Thyroid gland (tissue), 4 donors: ENCODE results near the gene ACAP3. TPM values are rescaled to one million over a fixed set of nuclear protein-coding genes. Genes with fewer than 3 reads are reported as not detected.

Experiments used
- DNase-seq, 2 donors: peaks; one replicate each; pipeline ENCODE4 v3.0.0-alpha.2; 2019
- H3K27ac ChIP-seq, 3 donors: fragments of 200-600 bp; sonication (generic); 1 replicate in 2 of 3; 2 replicates in 1 of 3; pipeline ENCODE4 v1.5.1; 2016 to 2019; ENCODE audit warnings: mild to moderate bottlenecking in 1 of 3, moderate library complexity in 1 of 3
- H3K27me3 ChIP-seq: fragments of 200-600 bp; sonication (generic); one replicate; pipeline ENCODE4 v1.5.1; 2019
- H3K36me3 ChIP-seq, 2 donors: fragments of 200-600 bp; sonication (generic); one replicate each; pipeline ENCODE4 v1.5.1; 2016 to 2019
- H3K4me1 ChIP-seq, 2 donors: fragments of 200-600 bp; sonication (generic); one replicate each; pipeline ENCODE4 v1.5.1; 2017 to 2019
- H3K4me3 ChIP-seq, 3 donors: fragments of 200-600 bp; sonication (generic); replicated peaks in 1 of 3; 1 replicate in 2 of 3; 2 replicates in 1 of 3; pipeline ENCODE4 v1.5.1; 2016; ENCODE audit warnings: mild to moderate bottlenecking in 1 of 3
- H3K9me3 ChIP-seq: fragments of 200-600 bp; sonication (generic); one replicate; pipeline ENCODE4 v1.5.1; 2017
- CTCF ChIP-seq, 6 experiments: fragments of 200-600 bp in 3 of 6; fragments of 450-650 bp in 3 of 6; sonication (generic) in 3 of 6; IDR thresholded peaks; one replicate each; pipeline ENCODE4 v1.5.1; 2016 to 2019; ENCODE audit warnings: antibody characterized with exemption in 6 of 6, mild to moderate bottlenecking in 2 of 6, inconsistent platforms in 1 of 6, moderate library complexity in 1 of 6
- POLR2A ChIP-seq, 2 donors: fragments of 450-650 bp; IDR thresholded peaks; one replicate each; pipeline ENCODE4 v1.6.1; 2017; ENCODE audit warnings: antibody characterized with exemption in 2 of 2, mild to moderate bottlenecking in 2 of 2, moderate library complexity in 1 of 2
- WGBS, 2 donors: methylation state at CpG; one replicate each; pipeline ENCODE4 v1.1.5; 2017; 5-methylcytosine and 5-hydroxymethylcytosine counted together
- intact Hi-C: fragments of 100-400 bp; cut with DNase I; formaldehyde crosslinking; loops from one replicate; pipeline ENCODE4 v1.15.1; 2023
- total RNA-seq, 4 donors: library from RNA; depleted of rRNA; stranded (reverse); fragments of >200 nt; gene quantifications; one replicate each; pipeline ENCODE4 v1.2.3, GENCODE V29; 2016

The ACAP3 gene
- total RNA-seq, 4 donors from 2014 or later = 31.6 to 51.2 (median 42.1) TPM

GRCh38 chr1:1340791-1341548, 33.2 kb upstream of the ACAP3 start:
- TF ChIP-seq CTCF (IDR thresholded peaks at IDR 0.05) = no peak
- H3K4me3 ChIP-seq = no peak overlapping the region
- DNase-seq = no peak
- 93% methylated on average over 36 of the region's 36 CpGs for WGBS, 2 donors
- no peaks in the 10 kb centered on the region for H3K27me3 ChIP-seq
- intact Hi-C loops = no loop called here
- peaks cover 10 to 43% of the 10 kb centered on the region in 2 donors for H3K36me3 ChIP-seq
- no peaks in the 10 kb centered on the region for H3K9me3 ChIP-seq
- peaks cover 5 to 16% of the 10 kb centered on the region in 2 donors for H3K4me1 ChIP-seq
- H3K27ac ChIP-seq = no peak overlapping the region

- no peaks in the 10 kb centered on the region for H3K27me3 ChIP-seq
- no peaks in the 10 kb centered on the region for H3K9me3 ChIP-seq
- H3K4me3 ChIP-seq = no peak overlapping the region
- WGBS, 2 donors = 93 to 95% methylated on average over 14 to 22 of the region's 23 CpGs
- intact Hi-C loops = no loop called here
- no peak for DNase-seq
- H3K27ac ChIP-seq = no peak overlapping the region
- peaks cover under 1 to 8% of the 10 kb centered on the region in 2 donors for H3K4me1 ChIP-seq
- no peak for TF ChIP-seq CTCF (IDR thresholded peaks at IDR 0.05)
- TF ChIP-seq POLR2A (IDR thresholded peaks at IDR 0.05) = no peak
- peaks cover 10 to 43% of the 10 kb centered on the region in 2 donors for H3K36me3 ChIP-seq
Measured at GRCh38 chr1:1340185-1340584, 32.5 kb upstream of the ACAP3 start.

- Histone ChIP-seq H3K4me1 (no peaks in the 10 kb centered on the region), H3K36me3 (peaks cover 10 to 43% of the 10 kb centered on the region in 2 donors), H3K27me3 (no peaks in the 10 kb centered on the region), H3K4me3 (no peak overlapping the region), H3K27ac (no peak overlapping the region), H3K9me3 (no peaks in the 10 kb centered on the region)
- DNase-seq = no peak
- intact Hi-C loops = no loop called here
- 94 to 96% methylated on average over 28 to 30 of the region's 36 CpGs for WGBS, 2 donors
- TF ChIP-seq POLR2A (IDR thresholded peaks at IDR 0.05) (no peak), CTCF (IDR thresholded peaks at IDR 0.05) (no peak)
Measured at GRCh38 chr1:1338278-1338677, 30.5 kb upstream of the ACAP3 start.

- Histone ChIP-seq H3K4me3 (no peak overlapping the region), H3K27ac (no peak overlapping the region), H3K9me3 (no peaks in the 10 kb centered on the region), H3K4me1 (no peaks in the 10 kb centered on the region), H3K27me3 (no peaks in the 10 kb centered on the region), H3K36me3 (peaks cover 10 to 43% of the 10 kb centered on the region in 2 donors)
- intact Hi-C loops = no loop called here
- 81 to 95% methylated on average over 8 to 12 of the region's 18 CpGs for WGBS, 2 donors
- DNase-seq = no peak
- TF ChIP-seq POLR2A (IDR thresholded peaks at IDR 0.05) = no peak
- no peak for TF ChIP-seq CTCF (IDR thresholded peaks at IDR 0.05)
Measured at GRCh38 chr1:1337793-1338147, 30.0 kb upstream of the ACAP3 start.

- Histone ChIP-seq H3K27me3 (no peaks in the 10 kb centered on the region), H3K4me1 (no peaks in the 10 kb centered on the region), H3K27ac (no peak overlapping the region), H3K4me3 (no peak overlapping the region), H3K36me3 (peaks cover 10 to 43% of the 10 kb centered on the region in 2 donors), H3K9me3 (no peaks in the 10 kb centered on the region)
- DNase-seq = no peak
- intact Hi-C loops = no loop called here
- no peak for TF ChIP-seq CTCF (IDR thresholded peaks at IDR 0.05)
- no peak for TF ChIP-seq POLR2A (IDR thresholded peaks at IDR 0.05)
- WGBS, 2 donors = 95 to 97% methylated on average over 14 to 28 of the region's 32 CpGs
Measured at GRCh38 chr1:1336931-1337792, 29.4 kb upstream of the ACAP3 start.
